Measurements from ENCODE around the gene ELL3. TPM values are rescaled to one million over a fixed set of nuclear protein-coding genes. Genes with fewer than 3 reads are reported as not detected.
"Not testable (repeated sequence)": the region's sequence is repeated elsewhere in the genome, so short reads cannot be mapped to it uniquely, and the experiment has no call there.

The ELL3 gene
- polyA plus RNA-seq, 1 donor (not counting 4 experiments of a cell fraction or from before 2014, with no cell fraction given), result 17.9 TPM

DNA sequence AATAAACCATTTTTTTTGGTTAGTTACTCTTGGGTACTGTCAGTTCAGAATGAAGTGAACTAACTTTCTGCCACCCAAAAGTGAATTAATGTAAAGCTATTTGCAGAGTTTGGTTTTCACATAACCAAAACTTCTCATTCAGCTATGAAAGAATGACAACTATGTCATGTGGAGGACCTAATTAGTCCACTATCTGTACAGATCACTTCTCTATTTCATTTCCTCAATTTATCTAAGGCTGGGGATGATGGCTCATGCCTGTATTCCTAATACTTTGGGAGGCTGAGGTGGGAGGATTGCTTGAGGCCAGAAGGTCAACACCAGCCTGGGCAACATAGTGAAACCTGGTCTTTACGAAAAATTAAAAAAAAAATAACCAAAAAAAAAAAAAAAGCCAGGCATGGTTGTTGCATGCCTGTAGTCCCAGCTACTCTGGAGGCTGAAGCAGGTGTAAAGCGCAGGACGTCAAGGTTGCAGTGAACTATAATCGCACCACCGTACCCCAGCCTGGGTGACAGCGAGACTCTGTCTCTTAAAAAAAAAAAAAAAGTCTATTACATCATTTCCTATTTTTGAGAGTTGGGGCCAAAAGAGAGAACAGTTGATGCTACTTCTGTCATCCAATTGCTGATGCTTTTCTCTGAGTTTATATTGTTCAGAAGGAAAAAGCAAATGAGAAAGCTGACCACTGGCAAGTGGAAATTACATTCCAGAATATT, 32.4 kb upstream of the ELL3 start:
- H3K27me3 ChIP-seq (ENCODE audit: control insufficient read depth, extremely low read depth, insufficient read depth, low read length), result no peaks in the 10 kb centered on the region
- H3K4me1 ChIP-seq (ENCODE audit: control insufficient read depth, extremely low read depth, insufficient read depth, low read length), result no peaks in the 10 kb centered on the region
- no peak overlapping the region for H3K27ac ChIP-seq (ENCODE audit: control insufficient read depth, insufficient read depth, low read length)
- no peaks in the 10 kb centered on the region for H3K9me3 ChIP-seq (ENCODE audit: control insufficient read depth, low read depth, low read length)
- no peak overlapping the region for H3K4me3 ChIP-seq (ENCODE audit: control insufficient read depth in 2 of 3, extremely low read depth in 1 of 3, insufficient read depth in 2 of 3, low read depth in 1 of 3, low read length in 3 of 3)
- no peak for TF ChIP-seq EZH2 (IDR thresholded peaks at IDR 0.05; ENCODE audit: low read length)
- TF ChIP-seq, protein P1, sequence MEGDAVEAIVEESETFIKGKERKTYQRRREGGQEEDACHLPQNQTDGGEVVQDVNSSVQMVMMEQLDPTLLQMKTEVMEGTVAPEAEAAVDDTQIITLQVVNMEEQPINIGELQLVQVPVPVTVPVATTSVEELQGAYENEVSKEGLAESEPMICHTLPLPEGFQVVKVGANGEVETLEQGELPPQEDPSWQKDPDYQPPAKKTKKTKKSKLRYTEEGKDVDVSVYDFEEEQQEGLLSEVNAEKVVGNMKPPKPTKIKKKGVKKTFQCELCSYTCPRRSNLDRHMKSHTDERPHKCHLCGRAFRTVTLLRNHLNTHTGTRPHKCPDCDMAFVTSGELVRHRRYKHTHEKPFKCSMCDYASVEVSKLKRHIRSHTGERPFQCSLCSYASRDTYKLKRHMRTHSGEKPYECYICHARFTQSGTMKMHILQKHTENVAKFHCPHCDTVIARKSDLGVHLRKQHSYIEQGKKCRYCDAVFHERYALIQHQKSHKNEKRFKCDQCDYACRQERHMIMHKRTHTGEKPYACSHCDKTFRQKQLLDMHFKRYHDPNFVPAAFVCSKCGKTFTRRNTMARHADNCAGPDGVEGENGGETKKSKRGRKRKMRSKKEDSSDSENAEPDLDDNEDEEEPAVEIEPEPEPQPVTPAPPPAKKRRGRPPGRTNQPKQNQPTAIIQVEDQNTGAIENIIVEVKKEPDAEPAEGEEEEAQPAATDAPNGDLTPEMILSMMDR (optimal IDR thresholded peaks at IDR 0.05 in 1 of 3, IDR thresholded peaks at IDR 0.05 in 1 of 3, conservative IDR thresholded peaks at IDR 0.05 in 1 of 3; ENCODE audit: extremely low read depth in 1 of 3, insufficient read depth in 2 of 3, low read length in 3 of 3), result no peak
- H3K36me3 ChIP-seq (ENCODE audit: control insufficient read depth in 2 of 2, extremely low read depth in 1 of 2, insufficient read depth in 2 of 2, low read length in 2 of 2), result peaks cover 25 to 37% of the 10 kb centered on the region in 2 experiments
- H2AFZ ChIP-seq (ENCODE audit: control insufficient read depth, low read length), result no peak overlapping the region
- no peaks in the 10 kb centered on the region for H4K20me1 ChIP-seq (ENCODE audit: control insufficient read depth, extremely low read depth, insufficient read depth, low read length)
- H3K9ac ChIP-seq (ENCODE audit: control insufficient read depth, extremely low read depth, insufficient read depth, low read length), result no peak overlapping the region
- FAIRE-seq, result no peak
- no peaks in the 10 kb centered on the region for H3K79me2 ChIP-seq (ENCODE audit: control insufficient read depth, insufficient read depth, low read length)
- H3K4me2 ChIP-seq (ENCODE audit: control insufficient read depth, extremely low read depth, insufficient read depth, low read depth, low read length), result no peak overlapping the region
- DNase-seq (ENCODE audit: low read depth, low spot score), result no peak
- no peaks in the 10 kb centered on the region for H3K9me1 ChIP-seq (ENCODE audit: control insufficient read depth, extremely low read depth, insufficient read depth, low read length)
- dilution Hi-C loops (cut with MboI; ENCODE audit: extremely low pct_ligation_motif_present, low sequenced_read_pairs), result no loop called here

DNA sequence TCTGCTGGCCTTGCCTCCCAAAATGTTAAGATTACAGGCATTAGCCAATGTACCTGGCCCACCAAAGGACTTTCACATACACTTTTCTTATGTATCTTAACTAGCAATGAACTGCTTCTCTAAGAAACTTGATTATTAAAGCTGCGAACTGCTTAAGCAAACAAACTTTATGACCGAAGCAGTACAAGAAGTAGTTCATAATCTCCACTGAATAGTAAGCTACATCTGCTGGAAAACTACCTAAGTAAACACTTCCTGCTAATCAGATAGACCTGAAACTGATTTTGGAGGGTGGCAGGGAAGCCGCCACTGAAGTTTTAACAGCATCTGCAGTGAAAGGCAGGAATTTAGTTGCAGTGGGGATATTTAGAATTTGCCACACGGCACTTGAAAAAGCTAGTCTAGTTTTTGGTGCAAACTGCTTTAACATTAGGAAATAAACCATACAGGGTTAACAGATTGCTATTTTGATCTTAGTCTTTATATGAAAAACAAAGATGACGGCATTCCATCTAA, 31.7 kb upstream of the ELL3 start:
- Histone ChIP-seq H3K4me1 (ENCODE audit: control insufficient read depth, extremely low read depth, insufficient read depth, low read length) (no peaks in the 10 kb centered on the region), H3K4me3 (ENCODE audit: control insufficient read depth in 2 of 3, extremely low read depth in 1 of 3, insufficient read depth in 2 of 3, low read depth in 1 of 3, low read length in 3 of 3) (no peak overlapping the region), H3K9ac (ENCODE audit: control insufficient read depth, extremely low read depth, insufficient read depth, low read length) (no peak overlapping the region), H3K79me2 (ENCODE audit: control insufficient read depth, insufficient read depth, low read length) (no peaks in the 10 kb centered on the region), H3K36me3 (ENCODE audit: control insufficient read depth in 2 of 2, extremely low read depth in 1 of 2, insufficient read depth in 2 of 2, low read length in 2 of 2) (peaks cover 23 to 35% of the 10 kb centered on the region in 2 experiments), H3K4me2 (ENCODE audit: control insufficient read depth, extremely low read depth, insufficient read depth, low read depth, low read length) (no peak overlapping the region), H3K27me3 (ENCODE audit: control insufficient read depth, extremely low read depth, insufficient read depth, low read length) (no peaks in the 10 kb centered on the region), H3K9me1 (ENCODE audit: control insufficient read depth, extremely low read depth, insufficient read depth, low read length) (no peaks in the 10 kb centered on the region), H3K27ac (ENCODE audit: control insufficient read depth, insufficient read depth, low read length) (no peak overlapping the region), H2AFZ (ENCODE audit: control insufficient read depth, low read length) (no peak overlapping the region), H4K20me1 (ENCODE audit: control insufficient read depth, extremely low read depth, insufficient read depth, low read length) (no peaks in the 10 kb centered on the region), H3K9me3 (ENCODE audit: control insufficient read depth, low read depth, low read length) (no peaks in the 10 kb centered on the region)
- dilution Hi-C loops (cut with MboI; ENCODE audit: extremely low pct_ligation_motif_present, low sequenced_read_pairs), result no loop called here
- TF ChIP-seq, protein P1 (optimal IDR thresholded peaks at IDR 0.05 in 1 of 3, IDR thresholded peaks at IDR 0.05 in 1 of 3, conservative IDR thresholded peaks at IDR 0.05 in 1 of 3; ENCODE audit: extremely low read depth in 1 of 3, insufficient read depth in 2 of 3, low read length in 3 of 3), result no peak
- TF ChIP-seq EZH2 (IDR thresholded peaks at IDR 0.05; ENCODE audit: low read length), result no peak
- DNase-seq (ENCODE audit: low read depth, low spot score), result no peak
- no peak for FAIRE-seq

DNA sequence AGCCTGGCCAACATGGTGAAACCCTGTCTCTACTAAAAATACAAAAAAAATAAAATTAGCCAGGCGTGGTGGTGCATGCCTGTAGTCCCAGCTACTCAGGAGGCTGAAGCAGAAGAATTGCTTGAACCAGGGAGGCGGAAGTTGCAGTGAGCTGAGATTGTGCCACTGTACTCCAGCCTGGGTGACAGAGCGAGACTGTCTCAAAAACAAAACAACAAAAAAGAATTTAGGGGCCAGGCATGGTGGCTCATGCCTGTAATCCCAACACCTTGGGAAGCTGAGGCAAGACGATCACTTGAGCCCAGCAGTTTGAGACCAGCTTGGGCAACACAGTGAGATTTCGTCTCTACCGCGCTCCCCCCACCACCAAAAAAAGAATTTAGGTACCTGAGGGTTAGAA, 25.9 kb upstream of the ELL3 start:
- dilution Hi-C loops (cut with MboI; ENCODE audit: extremely low pct_ligation_motif_present, low sequenced_read_pairs); H3K9ac ChIP-seq (ENCODE audit: control insufficient read depth, extremely low read depth, insufficient read depth, low read length); H3K4me2 ChIP-seq (ENCODE audit: control insufficient read depth, extremely low read depth, insufficient read depth, low read depth, low read length); DNase-seq (ENCODE audit: low read depth, low spot score); H3K27me3 ChIP-seq (ENCODE audit: control insufficient read depth, extremely low read depth, insufficient read depth, low read length); H3K9me1 ChIP-seq (ENCODE audit: control insufficient read depth, extremely low read depth, insufficient read depth, low read length); FAIRE-seq; H3K9me3 ChIP-seq (ENCODE audit: control insufficient read depth, low read depth, low read length); H3K4me1 ChIP-seq (ENCODE audit: control insufficient read depth, extremely low read depth, insufficient read depth, low read length); H3K4me3 ChIP-seq (ENCODE audit: control insufficient read depth in 2 of 3, extremely low read depth in 1 of 3, insufficient read depth in 2 of 3, low read depth in 1 of 3, low read length in 3 of 3); H4K20me1 ChIP-seq (ENCODE audit: control insufficient read depth, extremely low read depth, insufficient read depth, low read length); H2AFZ ChIP-seq (ENCODE audit: control insufficient read depth, low read length); H3K27ac ChIP-seq (ENCODE audit: control insufficient read depth, insufficient read depth, low read length): not testable (repeated sequence)
- Histone ChIP-seq H3K79me2 (ENCODE audit: control insufficient read depth, insufficient read depth, low read length) (peaks cover 12% of the 10 kb centered on the region), H3K36me3 (ENCODE audit: control insufficient read depth in 2 of 2, extremely low read depth in 1 of 2, insufficient read depth in 2 of 2, low read length in 2 of 2) (peaks cover 8 to 17% of the 10 kb centered on the region in 2 experiments)
